Vagina (tissue), 2 donors: ENCODE measurements around the gene TERB2. TPM values are rescaled to one million over a fixed set of nuclear protein-coding genes. Genes with fewer than 3 reads are reported as not detected.
"Not testable (repeated sequence)": the region's sequence is repeated elsewhere in the genome, so short reads cannot be mapped to it uniquely, and the experiment has no call there.

Experiments used
- DNase-seq, 2 donors: peaks; one replicate each; pipeline ENCODE4 v3.0.0-alpha.2; 2017; ENCODE audit errors: extremely low spot score in 2 of 2
- H3K27ac ChIP-seq: fragments of 200-600 bp; sonication (generic); one replicate; pipeline ENCODE4 v1.5.1; 2019
- H3K27me3 ChIP-seq: fragments of 200-600 bp; sonication (generic); one replicate; pipeline ENCODE4 v1.5.1; 2019
- H3K36me3 ChIP-seq, 2 donors: fragments of 200-600 bp; sonication (generic); one replicate each; pipeline ENCODE4 v1.5.1; 2017 to 2019
- H3K4me1 ChIP-seq: fragments of 200-600 bp; sonication (generic); one replicate; pipeline ENCODE4 v1.5.1; 2019
- H3K4me3 ChIP-seq, 2 donors: fragments of 200-600 bp; sonication (generic); 1 replicate in 1 of 2; 2 replicates in 1 of 2; pipeline ENCODE4 v1.5.1; 2016 to 2019
- H3K9me3 ChIP-seq: fragments of 200-600 bp; sonication (generic); one replicate; pipeline ENCODE4 v1.5.1; 2019
- CTCF ChIP-seq, 3 experiments: fragments of 450-650 bp in 2 of 3; fragments of 200-600 bp in 1 of 3; sonication (generic) in 1 of 3; IDR thresholded peaks; one replicate each; pipeline ENCODE4 v1.5.1; 2017 to 2019; ENCODE audit warnings: antibody characterized with exemption in 3 of 3, mild to moderate bottlenecking in 2 of 3, moderate library complexity in 2 of 3
- POLR2A ChIP-seq, 2 donors: fragments of 450-650 bp; IDR thresholded peaks; one replicate each; pipeline ENCODE4 v1.6.1; 2017; ENCODE audit warnings: antibody characterized with exemption in 2 of 2, mild to moderate bottlenecking in 2 of 2, moderate library complexity in 2 of 2
- POLR2AphosphoS5 ChIP-seq, 2 donors: sonication (generic); formaldehyde crosslinking; IDR thresholded peaks; one replicate each; pipeline ENCODE4 v1.9.0; 2017; ENCODE audit warnings: antibody characterized with exemption in 2 of 2, mild to moderate bottlenecking in 2 of 2, low read depth in 1 of 2; ENCODE audit not compliant: insufficient read depth in 1 of 2
- intact Hi-C: fragments of 100-400 bp; cut with DNase I; formaldehyde crosslinking; loops from one replicate; pipeline ENCODE4 v1.15.1; 2023
- total RNA-seq: library from RNA; depleted of rRNA; stranded (reverse); fragments of >200 nt; gene quantifications from one replicate; pipeline ENCODE4 v1.2.3, GENCODE V29; 2016

TERB2 gene
- total RNA-seq, 1 donor from 2014 or later, result not detected

GRCh38 chr15:44968475-44968874 lies 12.0 kb downstream of the TERB2 start:
- H3K36me3 ChIP-seq, result no peaks in the 10 kb centered on the region
- intact Hi-C loops, result no loop called here
- no peak for DNase-seq
- no peaks in the 10 kb centered on the region for H3K9me3 ChIP-seq
- TF ChIP-seq POLR2A (IDR thresholded peaks at IDR 0.05) (no peak), POLR2AphosphoS5 (IDR thresholded peaks at IDR 0.05; ENCODE audit: insufficient read depth in 1 of 2, low read depth in 1 of 2) (no peak), CTCF (IDR thresholded peaks at IDR 0.05) (no peak)
- H3K4me3 ChIP-seq, result no peak overlapping the region
- H3K27me3 ChIP-seq, result no peaks in the 10 kb centered on the region
- H3K4me1 ChIP-seq, result no peaks in the 10 kb centered on the region
- no peak overlapping the region for H3K27ac ChIP-seq

GRCh38 chr15:44971036-44971435 lies 14.5 kb downstream of the TERB2 start:
- TF ChIP-seq POLR2AphosphoS5 (IDR thresholded peaks at IDR 0.05; ENCODE audit: insufficient read depth in 1 of 2, low read depth in 1 of 2), result no peak
- TF ChIP-seq POLR2A (IDR thresholded peaks at IDR 0.05), result no peak
- no peak for TF ChIP-seq CTCF (IDR thresholded peaks at IDR 0.05)
- Histone ChIP-seq H3K4me1 (no peaks in the 10 kb centered on the region), H3K27me3 (no peaks in the 10 kb centered on the region), H3K36me3 (no peaks in the 10 kb centered on the region), H3K9me3 (no peaks in the 10 kb centered on the region), H3K4me3 (no peak overlapping the region), H3K27ac (no peak overlapping the region)
- intact Hi-C loops, result no loop called here
- no peak for DNase-seq

GRCh38 chr15:44976183-44976582 lies 19.7 kb downstream of the TERB2 start:
- H3K4me3 ChIP-seq, H3K9me3 ChIP-seq, intact Hi-C loops, H3K27ac ChIP-seq, H3K27me3 ChIP-seq, DNase-seq, H3K4me1 ChIP-seq, H3K36me3 ChIP-seq: not testable (repeated sequence)

GRCh38 chr15:44977781-44978180 lies 21.3 kb downstream of the TERB2 start:
- intact Hi-C loops, H3K27ac ChIP-seq, H3K36me3 ChIP-seq, DNase-seq, H3K4me1 ChIP-seq, H3K9me3 ChIP-seq, H3K4me3 ChIP-seq, H3K27me3 ChIP-seq: not testable (repeated sequence)

GRCh38 chr15:44979617-44980339 lies 23.3 kb downstream of the TERB2 start:
- H3K9me3 ChIP-seq, intact Hi-C loops, DNase-seq, H3K27me3 ChIP-seq, H3K36me3 ChIP-seq, H3K4me3 ChIP-seq, H3K27ac ChIP-seq, H3K4me1 ChIP-seq: not testable (repeated sequence)

GRCh38 chr15:44984144-44984543 lies 27.7 kb downstream of the TERB2 start:
- H3K4me3 ChIP-seq, DNase-seq, H3K27me3 ChIP-seq, H3K9me3 ChIP-seq, H3K27ac ChIP-seq, intact Hi-C loops, H3K36me3 ChIP-seq, H3K4me1 ChIP-seq: not testable (repeated sequence)

- H3K27me3 ChIP-seq, H3K36me3 ChIP-seq, DNase-seq, H3K4me1 ChIP-seq, H3K9me3 ChIP-seq, H3K4me3 ChIP-seq, intact Hi-C loops, H3K27ac ChIP-seq: not testable (repeated sequence)
These were observed 30.0 kb downstream of the TERB2 start for GRCh38 chr15:44986346-44987055.

GRCh38 chr15:44987711-44988110 lies 31.2 kb downstream of the TERB2 start:
- intact Hi-C loops, H3K9me3 ChIP-seq, H3K27ac ChIP-seq, H3K36me3 ChIP-seq, DNase-seq, H3K4me1 ChIP-seq, H3K27me3 ChIP-seq, H3K4me3 ChIP-seq: not testable (repeated sequence)

- intact Hi-C loops, H3K9me3 ChIP-seq, H3K4me1 ChIP-seq, H3K36me3 ChIP-seq, H3K4me3 ChIP-seq, DNase-seq, H3K27me3 ChIP-seq, H3K27ac ChIP-seq: not testable (repeated sequence)
These were observed 31.8 kb downstream of the TERB2 start for GRCh38 chr15:44988184-44988869.

- H3K4me1 ChIP-seq, H3K4me3 ChIP-seq, H3K36me3 ChIP-seq, H3K9me3 ChIP-seq, intact Hi-C loops, H3K27ac ChIP-seq, DNase-seq, H3K27me3 ChIP-seq: not testable (repeated sequence)
These were observed 32.4 kb downstream of the TERB2 start for GRCh38 chr15:44988870-44989219.

- intact Hi-C loops, H3K4me3 ChIP-seq, H3K4me1 ChIP-seq, H3K9me3 ChIP-seq, H3K27me3 ChIP-seq, DNase-seq, H3K27ac ChIP-seq, H3K36me3 ChIP-seq: not testable (repeated sequence)
These were observed 41.1 kb downstream of the TERB2 start for GRCh38 chr15:44997632-44998031.
